Endothelial cell of umbilical vein (primary cell): ENCODE results near the gene SSX2IP. TPM values are rescaled to one million over a fixed set of nuclear protein-coding genes. Genes with fewer than 3 reads are reported as not detected.

ENCODE experiments used
- BruUV-seq: library from RNA; stranded (reverse); fragments of 400-500 nt; replicated peaks from 2 replicates; lab custom pipeline; 2021; lab: Mats Ljungman, UMichigan
- CTCF ChIA-PET: fragments of 300-600, 350-600 bp; sonication (Branson Sonifier 250); formaldehyde crosslinking; loops from one replicate; lab custom pipeline; 2021; ENCODE audit warnings: antibody characterized with exemption, inconsistent platforms; lab: Charles Lee
- POLR2A ChIA-PET: fragments of 300-600, 350-600 bp; sonication (Branson Sonifier 250); formaldehyde crosslinking; loops from one replicate; lab custom pipeline; 2021; ENCODE audit warnings: antibody characterized with exemption, inconsistent platforms; lab: Charles Lee
- DNase-seq: peaks from one replicate; pipeline ENCODE4 v3.0.0-alpha.2; 2011; ENCODE audit warnings: low read depth, low spot score
- FAIRE-seq: peaks from 2 replicates; lab custom pipeline; 2011; peaks lifted over from hg19 to GRCh38; lab: Jason Lieb, UNC
- H2AFZ ChIP-seq: 2 replicates; pipeline ENCODE4 v1.6.0; 2012; ENCODE audit warnings: low read depth, low read length, control low read depth, inconsistent platforms
- H3K27ac ChIP-seq: 2 replicates; pipeline ENCODE4 v1.5.1; 2011; ENCODE audit warnings: low read depth, mild to moderate bottlenecking, control low read depth, low read length, moderate library complexity; ENCODE audit not compliant: insufficient read depth
- H3K27me3 ChIP-seq, 2 experiments: 2 replicates each; pipeline versions ENCODE4 v1.6.0 to v1.6.1; 2011; ENCODE audit warnings: low read length in 2 of 2, mixed read lengths in 1 of 2; ENCODE audit not compliant: control insufficient read depth in 2 of 2, insufficient read depth in 2 of 2
- H3K36me3 ChIP-seq, 2 experiments: 2 replicates in 1 of 2; 3 replicates in 1 of 2; pipeline ENCODE4 v1.5.1; 2011; ENCODE audit warnings: low read length in 2 of 2, mild to moderate bottlenecking in 1 of 2, moderate library complexity in 1 of 2; ENCODE audit not compliant: control insufficient read depth in 2 of 2, insufficient read depth in 2 of 2; ENCODE audit errors: extremely low read depth in 1 of 2
- H3K4me1 ChIP-seq: 3 replicates; pipeline ENCODE4 v1.5.1; 2011; ENCODE audit warnings: mild to moderate bottlenecking, low read length; ENCODE audit not compliant: control insufficient read depth, insufficient read depth; ENCODE audit errors: extremely low read depth
- H3K4me2 ChIP-seq: 2 replicates; pipeline ENCODE4 v1.6.1; 2011; ENCODE audit warnings: low read length, control low read depth, mixed read lengths; ENCODE audit not compliant: insufficient read depth
- H3K4me3 ChIP-seq, 3 experiments: fragments of 200-600 bp in 1 of 3; sonication (generic), shearing (Covaris generic) in 1 of 3; replicated peaks in 1 of 3; 2 replicates each; pipeline ENCODE4 v1.5.1; 2011 to 2016; ENCODE audit warnings: control low read depth in 3 of 3, low read length in 3 of 3, mild to moderate bottlenecking in 2 of 3, inconsistent platforms in 1 of 3, low read depth in 1 of 3, moderate library complexity in 1 of 3; ENCODE audit not compliant: insufficient read depth in 1 of 3
- H3K79me2 ChIP-seq: 2 replicates; pipeline ENCODE4 v1.6.0; 2012; ENCODE audit warnings: low read length, inconsistent platforms; ENCODE audit not compliant: control insufficient read depth, insufficient read depth
- H3K9ac ChIP-seq: replicated peaks from 2 replicates; pipeline ENCODE3; 2011; ENCODE audit warnings: low read length, control low read depth; ENCODE audit not compliant: insufficient read depth; ENCODE audit errors: extremely low read depth
- H3K9me1 ChIP-seq: replicated peaks from 3 replicates; pipeline ENCODE4 v1.6.0; 2011; ENCODE audit warnings: mild to moderate bottlenecking, low read length; ENCODE audit not compliant: control insufficient read depth, insufficient read depth; ENCODE audit errors: extremely low read depth
- H3K9me3 ChIP-seq: replicated peaks from 2 replicates; pipeline ENCODE4 v1.5.1; 2012; ENCODE audit warnings: low read length, inconsistent platforms; ENCODE audit not compliant: control insufficient read depth, insufficient read depth
- H4K20me1 ChIP-seq: replicated peaks from 2 replicates; pipeline ENCODE3; 2011; ENCODE audit warnings: mild to moderate bottlenecking, low read length; ENCODE audit not compliant: control insufficient read depth, insufficient read depth; ENCODE audit errors: extremely low read depth
- EZH2 ChIP-seq: IDR thresholded peaks from 2 replicates; pipeline ENCODE4 v1.6.1; 2012; ENCODE audit warnings: borderline replicate concordance, low read depth, mild to moderate bottlenecking, moderate library complexity, low read length, inconsistent platforms; ENCODE audit not compliant: severe bottlenecking
- FOS ChIP-seq: IDR thresholded peaks from 2 replicates; pipeline ENCODE4 v1.6.1; 2011; ENCODE audit warnings: mild to moderate bottlenecking, low read length, moderate library complexity, borderline replicate concordance; ENCODE audit not compliant: insufficient read depth
- GATA2 ChIP-seq: IDR thresholded peaks from 2 replicates; pipeline ENCODE4 v1.7.0; 2011; ENCODE audit warnings: low read depth, mild to moderate bottlenecking, moderate library complexity, mixed read lengths, low read length; ENCODE audit not compliant: insufficient read length, insufficient read depth
- JUN ChIP-seq: IDR thresholded peaks from 2 replicates; pipeline ENCODE4 v1.6.1; 2011; ENCODE audit warnings: borderline replicate concordance, low read depth; ENCODE audit not compliant: insufficient read length, insufficient read depth
- MYC ChIP-seq: IDR thresholded peaks from one replicate; pipeline ENCODE4 v1.6.1; 2011; ENCODE audit warnings: mild to moderate bottlenecking, low read depth, low read length
- POLR2A ChIP-seq: IDR thresholded peaks from 2 replicates; pipeline ENCODE4 v1.6.1; 2012; ENCODE audit warnings: low read depth, mild to moderate bottlenecking, control low read depth, low read length
- POLR2AphosphoS5 ChIP-seq: IDR thresholded peaks from 2 replicates; pipeline ENCODE4 v1.6.1; 2012; ENCODE audit warnings: low read depth, mild to moderate bottlenecking, control low read depth, low read length, moderate library complexity; ENCODE audit not compliant: insufficient read depth
- dilution Hi-C: fragments of 300-500 bp; cut with MboI; formaldehyde crosslinking; loops from one replicate; pipeline ENCODE4 v1.15.0; 2019; ENCODE audit warnings: low sequenced_read_pairs; ENCODE audit not compliant: extremely low pct_ligation_motif_present
- intact Hi-C: fragments of 100-400 bp; cut with micrococcal nuclease; formaldehyde crosslinking; loops from one replicate; pipeline ENCODE4 v1.10.0; 2022
- polyA plus RNA-seq, 4 experiments: library from polyadenylated mRNA; depleted of rRNA in 3 of 4; stranded (reverse) in 3 of 4; unstranded in 1 of 4; fragments of >200 nt; gene quantifications; 2 replicates each; pipeline versions ENCODE4 v1.2.1 to v1.2.3, GENCODE V29; 2011 to 2012; ENCODE audit warnings: missing spikeins in 1 of 4
- total RNA-seq: library from RNA; stranded (reverse); gene quantifications from 2 replicates; pipeline ENCODE4 v1.2.3, GENCODE V29; 2021
- TF ChIP-seq, protein P1 (sequence below), 2 donors: IDR thresholded peaks; 1 replicate in 1 of 2; 2 replicates in 1 of 2; pipeline ENCODE4 v1.5.1; 2011; ENCODE audit warnings: low read length in 2 of 2, mild to moderate bottlenecking in 2 of 2, moderate library complexity in 2 of 2, control low read depth in 1 of 2, inconsistent platforms in 1 of 2, low read depth in 1 of 2; ENCODE audit not compliant: insufficient read depth in 1 of 2; ENCODE audit errors: extremely low read depth in 1 of 2
- TF ChIP-seq, protein P2 (sequence below): IDR thresholded peaks from 2 replicates; pipeline ENCODE4 v1.6.1; 2011; ENCODE audit not compliant: insufficient read depth, insufficient read length

Gene SSX2IP
- total and polyA plus RNA-seq, 2 donors (not counting 3 experiments of a cell fraction or from before 2014, with no cell fraction given) = 0.77 to 8.4 TPM

DNA sequence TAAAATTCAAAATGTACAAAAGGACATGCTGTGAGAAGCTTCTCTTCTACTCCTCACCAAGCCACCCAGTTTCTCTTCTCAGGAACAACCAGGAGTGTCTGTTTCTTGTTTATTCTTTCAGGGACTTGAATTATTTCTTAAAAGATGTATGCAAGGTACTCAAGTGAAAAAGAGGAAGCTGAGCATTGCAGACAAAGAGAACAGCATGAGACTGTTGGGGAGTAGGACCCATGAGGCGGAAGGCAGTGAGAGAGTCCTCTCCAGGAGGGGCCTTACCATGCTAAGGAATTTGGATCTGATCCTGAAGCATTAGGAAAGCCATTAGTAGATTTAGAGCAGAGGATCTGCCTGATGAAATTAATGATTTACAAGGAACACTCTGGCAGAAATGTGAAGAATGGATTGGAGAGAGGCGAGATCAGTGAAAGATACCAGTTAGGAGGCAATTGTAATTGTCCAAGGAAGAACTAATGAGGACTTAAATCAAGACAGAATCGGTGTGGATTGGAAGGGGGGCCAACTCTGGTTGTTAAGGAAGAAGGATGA lies 14.7 kb upstream of the SSX2IP start:
- TF ChIP-seq MYC (no peak), GATA2 (no peak), EZH2 (no peak), JUN (no peak), POLR2A (no peak), FOS (no peak), POLR2AphosphoS5 (no peak)
- TF ChIP-seq, protein P1, sequence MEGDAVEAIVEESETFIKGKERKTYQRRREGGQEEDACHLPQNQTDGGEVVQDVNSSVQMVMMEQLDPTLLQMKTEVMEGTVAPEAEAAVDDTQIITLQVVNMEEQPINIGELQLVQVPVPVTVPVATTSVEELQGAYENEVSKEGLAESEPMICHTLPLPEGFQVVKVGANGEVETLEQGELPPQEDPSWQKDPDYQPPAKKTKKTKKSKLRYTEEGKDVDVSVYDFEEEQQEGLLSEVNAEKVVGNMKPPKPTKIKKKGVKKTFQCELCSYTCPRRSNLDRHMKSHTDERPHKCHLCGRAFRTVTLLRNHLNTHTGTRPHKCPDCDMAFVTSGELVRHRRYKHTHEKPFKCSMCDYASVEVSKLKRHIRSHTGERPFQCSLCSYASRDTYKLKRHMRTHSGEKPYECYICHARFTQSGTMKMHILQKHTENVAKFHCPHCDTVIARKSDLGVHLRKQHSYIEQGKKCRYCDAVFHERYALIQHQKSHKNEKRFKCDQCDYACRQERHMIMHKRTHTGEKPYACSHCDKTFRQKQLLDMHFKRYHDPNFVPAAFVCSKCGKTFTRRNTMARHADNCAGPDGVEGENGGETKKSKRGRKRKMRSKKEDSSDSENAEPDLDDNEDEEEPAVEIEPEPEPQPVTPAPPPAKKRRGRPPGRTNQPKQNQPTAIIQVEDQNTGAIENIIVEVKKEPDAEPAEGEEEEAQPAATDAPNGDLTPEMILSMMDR (IDR thresholded peaks at IDR 0.05; ENCODE audit: extremely low read depth in 1 of 2, insufficient read depth in 1 of 2, low read depth in 1 of 2, low read length in 2 of 2) = no peak
- TF ChIP-seq, protein P2, sequence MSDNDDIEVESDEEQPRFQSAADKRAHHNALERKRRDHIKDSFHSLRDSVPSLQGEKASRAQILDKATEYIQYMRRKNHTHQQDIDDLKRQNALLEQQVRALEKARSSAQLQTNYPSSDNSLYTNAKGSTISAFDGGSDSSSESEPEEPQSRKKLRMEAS = no peak
- no peaks in the 10 kb centered on the region for H3K9me1 ChIP-seq
- dilution Hi-C loops (no loop called here), intact Hi-C loops (no loop called here)
- no TSS peak for BruUV-seq
- ChIA-PET POLR2A (no interaction called here), CTCF (no interaction called here)
- no peaks in the 10 kb centered on the region for H3K9me3 ChIP-seq
- peaks cover 22 to 27% of the 10 kb centered on the region in 2 experiments for H3K27me3 ChIP-seq
- FAIRE-seq (no peak), DNase-seq (no peak)
- no peak overlapping the region for H3K4me3 ChIP-seq
- H3K4me1 ChIP-seq = no peaks in the 10 kb centered on the region
- H4K20me1 ChIP-seq = no peaks in the 10 kb centered on the region
- no peak overlapping the region for H2AFZ ChIP-seq
- no peaks in the 10 kb centered on the region for H3K36me3 ChIP-seq
- no peak overlapping the region for H3K4me2 ChIP-seq
- H3K79me2 ChIP-seq = no peaks in the 10 kb centered on the region
- no peak overlapping the region for H3K9ac ChIP-seq
- H3K27ac ChIP-seq = no peak overlapping the region
